B cell (primary cell): ENCODE data around the gene NRROS.
"Not testable (repeated sequence)": the region's sequence is repeated elsewhere in the genome, so short reads cannot be mapped to it uniquely, and the experiment has no call there.

Experiments
- CTCF ChIP-seq: fragments of 200-600 bp; IDR thresholded peaks from one replicate; pipeline ENCODE4 v1.8.0; 2022; ENCODE audit warnings: antibody characterized with exemption, mild to moderate bottlenecking
- EZH2 ChIP-seq: IDR thresholded peaks from 2 replicates; pipeline ENCODE4 v1.6.1; 2012; ENCODE audit warnings: borderline replicate concordance, low read depth, mild to moderate bottlenecking, moderate library complexity, low read length; ENCODE audit not compliant: insufficient read depth, poor library complexity, severe bottlenecking

DNA sequence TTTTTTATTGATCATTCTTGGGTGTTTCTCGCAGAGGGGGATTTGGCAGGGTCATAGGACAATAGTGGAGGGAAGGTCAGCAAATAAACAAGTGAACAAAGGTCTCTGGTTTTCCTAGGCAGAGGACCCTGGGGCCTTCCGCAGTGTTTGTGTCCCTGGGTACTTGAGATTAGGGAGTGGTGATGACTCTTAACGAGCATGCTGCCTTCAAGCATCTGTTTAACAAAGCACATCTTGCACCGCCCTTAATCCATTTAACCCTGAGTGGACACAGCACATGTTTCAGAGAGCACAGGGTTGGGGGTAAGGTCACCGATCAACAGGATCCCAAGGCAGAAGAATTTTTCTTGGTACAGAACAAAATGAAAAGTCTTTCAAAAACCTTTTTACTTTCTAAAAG lies 19.9 kb upstream of the NRROS start:
- not testable (repeated sequence) for TF ChIP-seq CTCF, EZH2
